ENCODE measurements around the gene SLC10A2. TPM values are rescaled to one million over a fixed set of nuclear protein-coding genes. Genes with fewer than 3 reads are reported as not detected.

Gene SLC10A2
- total RNA-seq, 4 donors from 2014 or later = not detected

DNA sequence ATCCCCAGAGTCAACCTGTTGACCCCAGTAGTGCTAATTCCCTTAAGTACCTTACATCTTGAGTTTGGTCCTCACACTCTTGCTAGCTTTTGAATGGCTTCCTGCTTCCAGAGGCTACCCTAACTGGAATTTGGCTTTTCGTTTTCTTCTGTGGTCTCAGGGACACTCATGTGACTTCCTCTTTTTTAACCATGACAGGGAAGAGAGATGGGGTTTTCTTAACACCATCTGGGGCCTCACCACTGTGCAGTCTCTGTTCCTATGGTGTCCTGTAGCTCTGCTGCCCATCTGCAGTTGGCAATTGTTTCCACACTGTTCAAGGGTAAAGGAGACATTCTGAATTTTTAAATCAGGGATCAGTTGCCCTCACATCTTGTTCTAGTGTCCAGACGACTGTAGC is 66.7 kb downstream of the SLC10A2 start:
- no peak for DNase-seq

More for the DNA sequence above, 66.7 kb downstream of the SLC10A2 start:
- no peaks in the 10 kb centered on the region for H3K9me3 ChIP-seq
- no peak overlapping the region for H3K4me3 ChIP-seq
- intact Hi-C loops (cut with DNase I; ENCODE audit: low total_unique reads) = no loop called here
- no peaks in the 10 kb centered on the region for H3K27me3 ChIP-seq
- TF ChIP-seq POLR2A (IDR thresholded peaks at IDR 0.05) = no peak
- TF ChIP-seq, protein P1, sequence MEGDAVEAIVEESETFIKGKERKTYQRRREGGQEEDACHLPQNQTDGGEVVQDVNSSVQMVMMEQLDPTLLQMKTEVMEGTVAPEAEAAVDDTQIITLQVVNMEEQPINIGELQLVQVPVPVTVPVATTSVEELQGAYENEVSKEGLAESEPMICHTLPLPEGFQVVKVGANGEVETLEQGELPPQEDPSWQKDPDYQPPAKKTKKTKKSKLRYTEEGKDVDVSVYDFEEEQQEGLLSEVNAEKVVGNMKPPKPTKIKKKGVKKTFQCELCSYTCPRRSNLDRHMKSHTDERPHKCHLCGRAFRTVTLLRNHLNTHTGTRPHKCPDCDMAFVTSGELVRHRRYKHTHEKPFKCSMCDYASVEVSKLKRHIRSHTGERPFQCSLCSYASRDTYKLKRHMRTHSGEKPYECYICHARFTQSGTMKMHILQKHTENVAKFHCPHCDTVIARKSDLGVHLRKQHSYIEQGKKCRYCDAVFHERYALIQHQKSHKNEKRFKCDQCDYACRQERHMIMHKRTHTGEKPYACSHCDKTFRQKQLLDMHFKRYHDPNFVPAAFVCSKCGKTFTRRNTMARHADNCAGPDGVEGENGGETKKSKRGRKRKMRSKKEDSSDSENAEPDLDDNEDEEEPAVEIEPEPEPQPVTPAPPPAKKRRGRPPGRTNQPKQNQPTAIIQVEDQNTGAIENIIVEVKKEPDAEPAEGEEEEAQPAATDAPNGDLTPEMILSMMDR (IDR thresholded peaks at IDR 0.05) = no peak
- H3K4me1 ChIP-seq = no peaks in the 10 kb centered on the region
- no peaks in the 10 kb centered on the region for H3K36me3 ChIP-seq
- no peak overlapping the region for H3K27ac ChIP-seq

Other genes with a start within 250 kb of the SLC10A2 start
- 100 to 1,000 TPM in 1 of 4 donors, 10 to 100 TPM in 3; 43.7 to 134 (median 76.4) TPM for gene ERCC5, start 220.4 kb downstream of the SLC10A2 start, total RNA-seq

Measured in uterus (tissue), 4 donors.